ENCODE results near the gene KLHL17. TPM values are rescaled to one million over a fixed set of nuclear protein-coding genes. Genes with fewer than 3 reads are reported as not detected.
"Not testable (repeated sequence)": the region's sequence is repeated elsewhere in the genome, so short reads cannot be mapped to it uniquely, and the experiment has no call there.

KLHL17 gene
- total RNA-seq, 1 donor from 2014 or later: 6.4 TPM

DNA sequence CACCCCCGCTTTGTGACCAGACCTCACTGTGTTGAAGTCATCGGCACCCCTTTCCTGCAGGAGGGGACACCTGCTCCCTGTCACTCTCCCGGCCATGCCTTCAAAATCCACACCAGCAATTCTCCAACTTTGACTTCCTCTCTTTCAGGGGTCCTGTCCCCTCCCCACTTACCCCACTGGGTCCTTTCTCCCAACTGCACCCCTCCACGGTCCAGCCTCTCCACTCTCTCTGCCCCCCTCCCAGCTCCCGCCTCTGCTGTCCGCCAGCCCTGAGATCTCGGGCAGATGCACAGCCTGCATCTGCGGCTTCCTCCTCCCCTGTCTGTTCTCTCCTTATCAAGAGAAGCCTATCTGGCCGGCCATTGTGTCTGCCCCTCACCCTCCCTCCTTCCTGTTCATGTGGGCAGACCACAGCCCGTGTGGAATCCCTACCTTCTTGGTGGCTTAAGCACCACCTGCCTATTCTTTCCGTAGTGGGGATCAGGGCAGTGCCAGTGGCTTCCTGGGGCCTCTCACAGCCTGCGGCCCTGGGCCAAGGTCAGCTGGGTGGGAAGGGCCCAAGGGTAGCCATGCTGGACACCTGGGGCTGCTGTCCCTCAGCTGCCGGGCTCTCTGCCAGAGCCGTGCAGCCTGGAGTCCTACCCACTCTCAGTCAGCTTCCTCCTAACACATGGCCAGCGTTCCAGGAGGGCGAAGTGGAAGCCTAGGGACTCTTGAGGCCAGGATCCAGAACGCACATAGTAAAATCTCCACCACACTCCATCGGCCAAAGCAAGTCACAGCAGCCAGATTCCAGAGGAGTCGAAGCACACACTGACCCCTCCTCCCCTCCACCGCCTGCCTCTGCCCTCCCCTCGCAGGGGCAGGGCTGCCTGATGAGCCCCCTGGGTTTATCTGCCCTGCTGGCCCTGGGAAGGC, 44.7 kb downstream of the KLHL17 start:
- TF ChIP-seq CTCF (IDR thresholded peaks at IDR 0.05; ENCODE audit: borderline replicate concordance): no peak
- intact Hi-C loops (cut with micrococcal nuclease): no loop called here
- Histone ChIP-seq H3K36me3 (no peaks in the 10 kb centered on the region), H3K4me3 (no peak overlapping the region), H3K27ac (replicated peaks) (peak overlapping the region; percentile 39), H3K27me3 (ENCODE audit: low read depth) (no peaks in the 10 kb centered on the region), H3K4me1 (peaks cover 45% of the 10 kb centered on the region), H3K9me3 (replicated peaks) (no peaks in the 10 kb centered on the region)
- no peak for DNase-seq

GRCh38 chr1:1005774-1006304, 45.5 kb downstream of the KLHL17 start:
- peak overlapping the region; percentile 39 for H3K27ac ChIP-seq (replicated peaks)
- no peaks in the 10 kb centered on the region for H3K9me3 ChIP-seq (replicated peaks)
- no peak for DNase-seq
- H3K4me1 ChIP-seq: peaks cover 39% of the 10 kb centered on the region
- no peaks in the 10 kb centered on the region for H3K27me3 ChIP-seq (ENCODE audit: low read depth)
- H3K36me3 ChIP-seq: no peaks in the 10 kb centered on the region
- no peak overlapping the region for H3K4me3 ChIP-seq
- intact Hi-C loops (cut with micrococcal nuclease): no loop called here
- no peak for TF ChIP-seq CTCF (IDR thresholded peaks at IDR 0.05; ENCODE audit: borderline replicate concordance)

DNA sequence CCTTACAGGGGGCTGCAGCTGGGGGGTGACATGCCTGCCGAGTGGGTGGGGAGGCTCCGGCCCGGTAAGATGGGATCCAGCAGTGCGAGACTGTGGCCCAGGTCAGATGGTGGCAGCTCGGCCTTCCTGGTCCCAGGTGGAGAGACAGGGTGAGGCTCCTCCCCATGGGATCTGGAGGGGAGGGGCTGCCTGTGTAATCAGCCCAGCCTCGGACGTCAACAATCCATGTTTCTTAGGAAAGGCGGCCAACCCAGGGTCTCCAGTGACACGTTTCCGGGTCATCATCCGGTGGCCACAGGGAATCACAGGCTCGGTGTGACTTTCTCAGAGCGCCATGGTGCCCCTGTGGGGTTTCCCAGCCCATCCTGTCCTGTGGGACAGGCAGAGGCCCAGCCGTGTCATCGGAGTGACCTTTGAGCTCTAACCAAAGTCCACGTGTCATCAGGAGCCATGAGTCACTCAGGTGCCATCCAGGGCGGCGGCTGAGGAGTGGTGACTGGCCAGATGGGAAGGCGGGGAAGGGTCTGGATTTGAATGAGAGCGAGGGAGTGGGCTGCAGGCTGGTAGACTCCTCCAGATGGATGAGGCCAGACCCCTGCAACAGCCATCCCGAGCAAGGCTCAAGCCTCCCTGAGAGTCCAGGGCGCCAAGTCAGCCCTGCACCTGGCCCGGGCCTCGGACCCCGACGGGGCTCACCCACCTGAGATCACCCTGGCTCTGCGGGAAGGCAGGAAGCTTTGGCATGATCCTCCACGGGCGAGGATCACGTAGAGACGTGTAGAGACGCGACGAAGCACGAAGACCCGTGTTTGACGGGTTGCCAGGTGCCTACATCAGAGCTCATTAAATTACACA, 46.1 kb downstream of the KLHL17 start:
- peaks cover 32% of the 10 kb centered on the region for H3K4me1 ChIP-seq
- no peak overlapping the region for H3K4me3 ChIP-seq
- DNase-seq: no peak
- no peak overlapping the region for H3K27ac ChIP-seq (replicated peaks)
- no peaks in the 10 kb centered on the region for H3K9me3 ChIP-seq (replicated peaks)
- H3K36me3 ChIP-seq: no peaks in the 10 kb centered on the region
- intact Hi-C loops (cut with micrococcal nuclease): no loop called here
- H3K27me3 ChIP-seq (ENCODE audit: low read depth): no peaks in the 10 kb centered on the region
- TF ChIP-seq CTCF (IDR thresholded peaks at IDR 0.05; ENCODE audit: borderline replicate concordance): no peak

DNA sequence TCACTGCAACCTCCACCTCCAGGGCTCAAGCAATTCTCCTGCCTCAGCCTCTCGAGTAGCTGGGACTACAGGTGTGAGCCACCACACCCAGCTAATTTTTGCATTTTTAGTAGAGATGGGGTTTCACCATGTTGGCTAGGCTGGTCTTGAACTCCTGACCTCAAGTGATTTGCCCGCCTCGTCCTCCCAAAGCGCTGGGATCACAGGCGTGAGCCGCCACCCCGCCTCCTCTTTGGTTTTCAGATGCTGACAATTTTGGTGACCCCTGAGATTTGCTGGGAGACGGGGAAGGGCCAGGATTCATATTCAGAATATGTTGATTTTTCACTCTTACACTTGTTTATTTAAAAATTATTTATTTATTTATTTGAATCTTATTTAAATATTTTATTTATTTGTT, 49.7 kb downstream of the KLHL17 start:
- DNase-seq; H3K4me3 ChIP-seq; H3K27ac ChIP-seq (replicated peaks); intact Hi-C loops (cut with micrococcal nuclease); H3K36me3 ChIP-seq; H3K9me3 ChIP-seq (replicated peaks); H3K27me3 ChIP-seq (ENCODE audit: low read depth): not testable (repeated sequence)
- peaks cover 37% of the 10 kb centered on the region for H3K4me1 ChIP-seq

GRCh38 chr1:1011396-1011949, 51.1 kb downstream of the KLHL17 start:
- H3K4me1 ChIP-seq: peaks cover 25% of the 10 kb centered on the region
- no peak for TF ChIP-seq CTCF (IDR thresholded peaks at IDR 0.05; ENCODE audit: borderline replicate concordance)
- H3K9me3 ChIP-seq (replicated peaks): no peaks in the 10 kb centered on the region
- intact Hi-C loops (cut with micrococcal nuclease): no loop called here
- H3K36me3 ChIP-seq: no peaks in the 10 kb centered on the region
- DNase-seq: no peak
- no peaks in the 10 kb centered on the region for H3K27me3 ChIP-seq (ENCODE audit: low read depth)
- H3K4me3 ChIP-seq: no peak overlapping the region
- H3K27ac ChIP-seq (replicated peaks): no peak overlapping the region

DNA sequence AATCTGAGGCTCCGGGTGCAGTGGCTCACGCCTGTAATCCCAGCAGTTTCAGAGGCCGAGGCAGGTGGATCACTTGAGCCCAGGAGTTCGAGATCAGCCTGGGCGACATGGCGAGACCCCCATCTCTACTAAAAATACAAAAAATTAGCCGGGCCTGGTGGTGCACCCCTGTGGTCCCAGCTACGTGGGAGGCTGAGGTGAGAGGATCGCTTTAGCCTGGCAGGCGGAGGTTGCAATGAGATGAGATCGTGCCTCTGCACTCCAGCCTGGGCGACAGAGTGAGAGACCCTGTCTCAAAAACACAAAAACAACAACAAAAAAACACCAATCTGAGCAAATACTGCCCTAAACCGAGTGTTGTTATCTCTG, 52.3 kb downstream of the KLHL17 start:
- H3K9me3 ChIP-seq (replicated peaks); H3K27me3 ChIP-seq (ENCODE audit: low read depth); intact Hi-C loops (cut with micrococcal nuclease); H3K36me3 ChIP-seq; DNase-seq: not testable (repeated sequence)
- H3K27ac ChIP-seq (replicated peaks): peak overlapping the region; percentile 93
- peak overlapping the region; percentile 78 for H3K4me3 ChIP-seq
- peaks cover 25% of the 10 kb centered on the region for H3K4me1 ChIP-seq

All from left ventricle myocardium inferior (tissue), 1 donor.